Stimulated activated CD4-positive, alpha-beta T cell treated with anti-CD3 and anti-CD28 coated beads, Interleukin-4, amount 100 ng/mL, for 24 hours (primary cell): ENCODE data around the gene TTLL8.

Source experiments
- DNase-seq: peaks from one replicate; pipeline ENCODE4 v3.0.0-alpha.2; 2020

The TTLL8 gene

GRCh38 chr22:49979587-49980264 lies 78.4 kb downstream of the TTLL8 start:
- peak; percentile 58 for DNase-seq

- no peak for DNase-seq
Measured at GRCh38 chr22:49977578-49977977, 80.5 kb downstream of the TTLL8 start.

- DNase-seq: peak; percentile 75
Measured at GRCh38 chr22:49976439-49977175, 81.5 kb downstream of the TTLL8 start.

DNA sequence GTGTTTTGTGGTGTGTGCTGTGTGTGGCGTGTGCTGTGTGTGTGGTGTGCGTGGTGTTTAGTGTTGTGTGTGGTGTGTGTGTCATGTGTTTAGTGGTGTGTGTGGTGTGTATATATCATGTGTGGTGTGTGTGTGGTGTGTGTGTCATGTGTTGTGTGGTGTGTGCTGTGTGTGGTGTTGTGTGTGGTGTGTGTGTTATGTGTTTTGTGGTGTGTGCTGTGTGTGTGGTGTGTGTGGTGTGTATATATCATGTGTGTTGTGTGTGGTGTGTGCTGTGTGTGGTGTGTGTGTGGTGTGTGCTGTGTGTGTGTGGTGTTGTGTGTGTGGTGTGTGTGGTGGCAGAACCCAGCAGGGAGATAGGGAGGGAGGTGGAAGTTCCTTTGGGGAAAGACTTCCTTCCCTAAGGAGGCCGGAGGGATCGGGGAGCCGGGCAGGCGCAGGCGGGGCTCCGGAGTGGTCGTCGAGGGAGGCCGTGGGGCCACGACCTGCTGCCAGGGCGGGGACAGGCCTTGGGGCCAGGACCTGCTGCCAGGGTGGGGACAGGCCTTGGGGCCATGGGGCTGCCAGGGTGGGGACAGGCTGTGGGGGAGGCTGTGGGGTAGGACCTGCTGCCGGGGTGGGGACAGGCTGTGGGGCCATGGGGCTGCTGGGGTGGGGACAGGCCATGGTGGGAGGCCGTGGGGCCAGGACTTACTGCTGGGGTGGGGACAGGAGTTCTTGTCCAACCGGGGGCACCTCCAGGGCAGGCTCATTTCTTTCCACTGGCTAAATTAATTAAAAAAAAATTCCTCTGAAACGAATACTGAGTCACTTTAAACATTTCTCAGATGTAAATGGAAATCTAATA lies 82.3 kb downstream of the TTLL8 start:
- DNase-seq: peak; percentile 62

DNA sequence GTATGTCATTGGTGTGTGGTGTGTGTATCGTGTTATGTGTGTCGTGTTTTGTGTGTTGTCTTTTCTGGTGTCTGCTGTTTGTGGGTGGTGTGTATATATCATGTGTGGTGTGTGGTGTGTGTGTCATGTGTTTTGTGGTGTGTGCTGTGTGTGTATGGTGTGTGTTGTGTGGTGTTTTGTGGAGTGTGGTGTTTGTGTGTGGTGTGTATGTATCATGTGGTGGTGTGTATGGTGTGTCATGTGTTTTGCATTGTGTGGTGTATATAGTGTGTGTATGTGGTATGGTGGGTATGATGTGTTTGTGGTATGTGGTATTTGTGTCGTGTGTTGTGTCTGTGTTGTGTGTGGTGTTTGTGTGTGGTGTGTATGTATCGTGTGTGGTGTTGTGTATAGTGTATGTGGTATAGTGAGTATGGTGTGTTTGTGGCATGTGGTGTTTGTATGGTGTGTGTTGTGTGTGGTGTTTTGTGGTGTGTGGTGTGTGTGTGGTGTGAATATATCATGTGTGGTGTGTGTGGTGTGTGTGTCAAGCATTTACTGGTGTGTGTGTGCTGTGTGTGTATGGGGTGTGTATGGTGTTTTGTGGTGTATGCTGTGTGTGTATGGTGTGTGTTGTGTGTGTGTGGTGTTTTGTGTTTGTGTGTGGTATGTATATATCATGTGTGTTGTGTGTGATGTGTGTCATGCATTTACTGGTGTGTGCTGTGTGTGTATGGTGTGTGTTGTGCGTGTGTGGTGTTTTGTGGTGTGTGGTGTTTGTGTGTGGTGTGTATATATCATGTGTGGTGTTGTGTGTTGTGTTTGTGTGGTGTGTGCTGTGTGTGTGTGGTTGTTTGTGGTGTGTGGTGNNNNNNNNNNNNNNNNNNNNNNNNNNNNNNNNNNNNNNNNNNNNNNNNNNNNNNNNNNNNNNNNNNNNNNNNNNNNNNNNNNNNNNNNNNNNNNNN lies 84.8 kb downstream of the TTLL8 start:
- no peak for DNase-seq

DNA sequence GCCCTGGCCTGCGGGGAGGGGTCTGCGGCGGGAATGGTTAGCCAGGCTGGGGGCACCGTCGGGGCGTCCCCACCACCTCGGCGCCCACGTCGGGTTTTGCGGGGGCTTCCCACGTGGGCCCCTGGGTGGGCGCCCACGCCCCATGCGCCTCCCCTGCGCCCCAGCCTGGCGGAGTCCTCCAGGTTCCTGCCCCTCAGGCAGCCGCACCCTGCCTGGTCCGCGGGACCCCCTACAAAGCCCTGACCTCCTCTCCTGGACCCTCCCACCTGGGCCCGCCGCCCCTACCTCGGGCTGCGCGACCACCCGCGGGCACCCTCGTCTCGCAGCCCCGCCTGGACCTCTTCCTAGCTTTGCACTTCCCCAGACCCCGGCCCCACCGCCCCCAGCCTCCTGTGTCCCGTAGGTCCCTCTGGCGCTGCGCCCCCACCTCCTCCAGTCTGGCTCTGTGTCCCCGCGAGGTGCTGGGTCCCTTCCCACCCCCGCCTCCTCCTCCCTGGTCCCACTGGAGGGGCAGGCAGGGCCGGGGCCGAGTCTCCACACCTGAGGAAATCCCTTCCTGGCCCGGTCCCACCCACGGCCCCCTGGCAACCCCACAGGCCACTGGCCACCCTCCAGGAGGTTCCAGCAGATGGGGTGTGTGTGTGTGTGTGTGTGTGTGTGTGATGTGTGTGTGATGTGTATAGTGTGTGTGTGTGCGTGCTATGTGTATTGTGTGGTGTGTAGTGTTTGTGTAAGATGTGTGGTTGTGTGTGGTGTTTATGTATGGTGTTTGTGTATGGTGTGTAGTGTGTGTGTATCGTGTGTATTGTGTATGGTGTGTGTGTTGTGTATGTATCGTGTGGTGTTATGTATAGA lies 85.7 kb downstream of the TTLL8 start:
- peak; percentile 18 for DNase-seq

DNA sequence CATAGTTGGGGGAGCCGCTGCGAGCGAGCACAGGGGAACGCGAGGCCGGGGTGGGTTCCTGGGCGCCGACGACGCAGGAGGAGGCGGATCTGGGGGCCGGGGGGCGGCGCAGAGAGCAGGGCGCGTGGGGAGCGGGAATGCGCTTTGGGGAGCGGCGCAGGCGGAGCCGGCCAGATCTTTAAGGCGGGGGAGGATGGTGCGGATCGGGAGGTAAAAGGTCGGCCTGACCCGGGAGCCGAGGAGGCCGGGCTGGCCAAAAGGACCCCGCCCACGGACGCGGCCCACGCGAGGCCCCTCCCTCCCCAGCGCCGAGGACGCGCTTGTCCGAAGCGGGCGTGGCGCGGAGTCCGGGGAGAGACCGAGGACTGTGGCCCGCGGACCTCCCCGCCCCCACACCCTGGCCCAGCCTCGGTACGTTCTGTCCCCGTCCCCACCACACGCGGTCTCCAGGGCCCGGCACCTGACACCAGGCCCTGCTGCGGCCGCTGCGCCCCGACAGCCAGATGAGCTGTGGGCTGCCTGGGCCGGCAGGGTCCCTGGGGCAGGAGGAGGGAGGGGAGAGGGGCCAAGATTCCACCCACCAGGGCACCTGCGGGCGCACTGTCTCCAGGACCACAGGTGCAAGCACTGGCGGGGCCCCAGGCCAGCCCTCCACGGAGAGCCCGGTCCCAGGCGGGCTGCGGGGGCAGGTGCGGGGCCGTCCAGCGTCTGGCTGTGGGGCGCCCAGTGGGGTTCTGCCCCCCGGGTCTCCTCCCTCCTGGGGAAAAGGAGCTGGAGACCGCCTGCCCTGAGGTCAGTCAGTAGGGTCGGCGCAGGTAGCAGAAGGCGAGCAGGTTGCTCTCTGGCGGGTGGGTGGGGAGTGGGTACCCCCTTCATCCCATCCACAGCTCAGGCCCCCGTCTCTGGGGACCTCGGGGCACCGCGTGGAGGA lies 86.6 kb downstream of the TTLL8 start:
- DNase-seq: peak; percentile 74

- peak; percentile 98 for DNase-seq
Measured at GRCh38 chr22:49970528-49971231, 87.4 kb downstream of the TTLL8 start.

DNA sequence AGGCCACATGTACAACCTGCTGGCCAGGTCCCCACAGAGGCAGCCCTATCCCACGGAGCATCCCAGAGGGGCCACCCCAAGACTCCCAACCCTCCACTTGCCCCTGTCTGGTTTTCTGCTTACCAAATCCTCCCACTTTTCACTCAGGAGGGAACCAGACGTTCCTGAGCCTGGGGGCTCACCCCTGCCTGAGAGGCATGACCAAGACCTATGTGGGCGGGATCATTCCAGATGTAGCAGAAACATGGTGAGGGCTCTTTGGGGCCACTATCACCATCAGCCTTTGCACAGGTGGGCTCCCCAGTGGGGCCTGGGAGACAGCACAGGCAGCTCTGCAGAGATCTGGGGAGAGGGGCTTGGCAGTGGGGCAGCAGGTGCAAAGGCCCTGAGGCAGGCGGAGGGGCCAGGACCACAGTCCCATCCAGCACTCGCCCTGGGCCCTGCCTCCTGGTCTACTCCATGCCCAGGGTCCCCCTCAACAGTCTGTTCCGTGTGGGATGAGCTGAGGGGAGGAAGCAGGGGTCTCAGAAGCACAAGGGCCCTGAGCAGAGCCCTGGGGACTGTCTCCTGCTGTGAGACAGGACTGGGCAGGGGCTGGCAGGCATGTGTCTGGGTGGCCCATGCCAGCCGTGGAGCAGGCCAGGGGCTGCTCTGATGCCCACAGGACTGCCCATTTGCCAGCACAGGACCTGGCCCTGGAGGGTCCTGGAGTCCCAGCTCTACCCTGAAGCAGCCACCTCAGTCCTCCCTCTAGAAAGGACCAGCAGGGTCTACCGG lies 88.2 kb downstream of the TTLL8 start:
- peak; percentile 6 for DNase-seq

DNA sequence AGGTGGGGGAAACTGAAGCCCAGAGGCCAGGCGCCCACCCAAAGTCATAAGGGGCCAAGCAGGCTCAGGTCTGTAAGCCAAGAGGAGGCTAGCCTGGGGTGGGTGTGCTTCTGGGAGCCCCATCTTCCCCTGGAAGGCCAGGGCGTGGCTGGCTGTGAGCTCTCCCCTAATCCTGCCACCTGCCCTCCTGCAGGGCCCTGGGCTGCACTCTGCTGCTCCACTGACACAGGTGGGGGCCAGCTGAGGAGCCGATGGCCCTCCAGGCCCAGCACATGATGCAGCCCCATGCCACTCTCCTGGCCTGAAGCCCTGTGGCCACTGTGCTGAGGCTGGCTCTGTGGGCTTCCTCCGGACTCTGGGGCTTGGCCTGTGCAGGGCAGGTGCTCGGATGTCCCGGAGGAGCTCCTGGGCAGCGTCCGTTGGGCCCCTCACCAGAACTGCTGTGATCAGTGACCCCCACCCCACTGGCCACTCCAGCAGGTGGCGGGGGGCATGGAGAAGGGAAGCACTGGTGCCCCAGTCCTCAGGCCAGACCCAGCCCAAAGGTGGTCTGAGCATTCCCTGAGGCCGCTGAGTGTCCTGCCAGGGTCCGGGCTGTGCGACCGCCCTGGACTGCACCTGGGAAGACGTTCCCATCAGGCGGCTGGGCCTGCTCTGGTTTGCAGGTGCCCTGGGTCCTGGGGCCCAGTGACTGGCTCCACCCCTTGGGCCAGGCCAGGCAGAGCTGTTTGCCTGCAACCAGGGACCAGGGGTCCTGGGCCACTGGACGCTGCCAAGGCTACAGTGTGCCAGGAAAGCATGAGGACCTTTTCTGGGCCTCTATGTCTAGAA lies 89.1 kb downstream of the TTLL8 start:
- peak; percentile 9 for DNase-seq
